HG03460 (cell line): ENCODE measurements around the gene FAM117B.
"Not testable (repeated sequence)": the region's sequence is repeated elsewhere in the genome, so short reads cannot be mapped to it uniquely, and the experiment has no call there.

Experiments
- ATAC-seq: cut with Tn5 transposase; IDR thresholded peaks from one replicate; pipeline ENCODE4 v1.9.1; 2021; ENCODE audit not compliant: unreplicated experiment

Gene FAM117B

DNA sequence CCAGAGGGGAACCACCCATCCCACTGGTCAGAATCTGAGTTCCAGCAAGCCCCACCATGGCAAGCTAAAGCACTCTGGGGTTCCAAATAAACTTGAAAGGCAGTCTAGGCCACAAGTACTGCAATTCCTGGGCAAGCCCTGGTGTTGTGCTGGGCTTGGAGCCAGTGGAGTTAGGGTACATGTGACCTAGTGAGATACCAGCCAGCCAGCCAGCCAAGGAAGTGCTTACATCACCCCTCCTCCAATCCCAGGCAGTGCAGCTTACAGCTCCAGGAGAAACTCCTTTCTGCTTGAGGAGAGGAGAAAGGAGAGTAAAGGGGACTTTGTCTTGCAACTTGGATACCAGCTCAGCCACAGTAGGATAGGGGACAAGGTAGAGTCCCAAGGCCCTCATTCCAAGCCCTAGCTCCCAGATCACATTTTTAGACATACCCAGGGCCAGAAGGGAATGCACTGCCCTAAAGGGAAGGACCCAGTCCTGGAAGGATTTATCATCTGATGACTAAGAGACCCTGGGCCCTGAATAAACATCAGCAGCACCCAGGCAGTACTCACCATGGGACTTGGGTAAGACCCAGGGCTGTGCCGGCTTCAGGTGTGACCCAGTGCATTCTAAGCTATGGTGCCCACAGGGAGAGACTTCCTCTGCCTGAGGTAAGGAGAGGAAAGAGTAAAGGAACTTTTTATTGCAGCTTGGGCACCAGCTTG, 172.8 kb downstream of the FAM117B start:
- ATAC-seq, result not testable (repeated sequence)

DNA sequence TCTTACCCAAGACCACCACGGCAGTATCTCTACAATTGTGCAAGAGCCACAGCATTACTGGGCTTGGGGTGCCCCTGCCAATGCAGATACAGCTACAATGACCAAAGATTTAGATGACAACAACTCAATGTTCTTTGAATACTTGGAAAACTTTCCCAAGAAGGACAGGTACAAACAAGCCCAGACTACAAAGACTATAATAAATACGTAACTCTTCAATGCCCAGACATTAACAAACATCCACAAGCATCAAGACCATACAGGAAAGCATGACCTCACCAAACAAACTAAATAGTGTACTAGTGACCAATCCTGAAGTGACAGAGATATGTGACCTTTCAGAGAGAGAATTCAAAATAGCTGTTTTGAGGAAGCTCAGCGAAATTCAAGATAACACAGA, 174.0 kb downstream of the FAM117B start:
- no peak for ATAC-seq

DNA sequence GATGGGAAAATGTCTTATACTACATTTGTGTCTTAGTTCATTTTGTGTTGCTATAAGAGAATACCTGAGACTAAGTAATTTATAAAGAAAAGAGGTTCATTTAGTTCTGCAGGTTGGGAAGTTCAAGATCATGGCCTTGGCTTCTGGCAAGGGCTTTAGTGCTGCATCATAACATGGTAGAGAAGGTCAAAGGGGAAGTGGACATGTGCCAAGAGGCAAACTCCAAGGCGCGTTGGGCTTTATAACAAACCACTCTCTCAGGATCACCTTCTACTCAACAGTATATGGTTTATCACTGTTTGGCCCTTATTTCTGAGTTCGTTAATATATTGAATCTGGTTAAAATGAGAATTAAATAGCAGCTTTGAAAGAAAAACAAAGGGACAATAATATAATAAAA, 178.6 kb downstream of the FAM117B start:
- no peak for ATAC-seq

DNA sequence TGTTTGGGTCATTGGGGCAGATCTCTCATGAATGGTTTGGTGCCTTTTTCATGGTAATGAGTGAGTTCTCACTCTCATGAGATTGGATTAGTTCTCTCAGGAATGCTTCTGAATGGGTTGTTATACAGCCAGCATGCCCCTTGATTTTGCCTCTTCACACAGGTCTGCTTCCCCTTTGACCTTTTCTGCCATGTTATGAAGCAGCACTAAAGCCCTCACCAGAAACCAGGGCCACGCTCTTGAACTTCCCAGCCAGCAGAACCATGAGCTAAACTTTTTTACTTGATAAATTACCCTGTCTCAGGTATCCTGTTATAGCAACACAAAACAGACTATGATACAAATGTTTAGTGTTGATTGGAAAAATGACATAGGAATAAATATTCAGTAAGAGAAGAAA, 179.5 kb downstream of the FAM117B start:
- no peak for ATAC-seq

DNA sequence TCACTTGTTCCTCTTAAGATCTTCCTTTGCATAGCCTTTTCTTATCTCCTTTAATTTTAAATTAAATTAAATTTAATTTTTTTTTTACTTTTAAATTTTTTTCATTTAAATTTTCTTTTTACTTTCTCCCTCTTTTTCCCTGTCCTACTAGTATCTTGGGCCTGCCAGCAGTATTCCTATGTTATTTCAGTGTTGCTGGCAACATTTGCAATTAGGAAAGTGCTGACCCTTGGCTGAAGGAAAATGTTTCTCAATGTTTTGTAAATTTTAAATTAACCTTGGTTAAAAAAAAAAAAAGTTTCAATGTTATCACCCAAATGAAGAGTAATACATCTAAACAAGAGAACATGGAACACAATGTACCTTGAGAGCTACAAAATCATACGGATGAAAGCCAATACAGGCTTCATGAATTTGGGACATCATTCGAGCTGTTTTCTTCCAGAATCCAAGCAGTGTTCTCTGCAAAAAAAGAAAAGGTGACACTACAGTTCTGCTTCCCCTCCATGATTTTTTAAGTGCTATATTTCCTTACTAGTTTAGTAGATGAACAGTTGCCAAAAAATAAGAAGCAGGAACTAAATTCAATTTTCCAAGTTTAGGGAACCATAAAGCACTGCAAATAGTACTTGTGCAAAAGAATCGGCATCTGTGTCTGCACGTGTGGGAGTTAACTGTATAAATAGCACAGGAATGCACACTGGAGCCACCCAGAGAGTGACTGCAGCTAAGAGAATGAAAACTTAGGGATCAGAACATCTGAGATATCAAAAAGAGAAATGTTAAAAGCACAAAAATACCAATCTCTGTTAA, 181.0 kb downstream of the FAM117B start:
- no peak for ATAC-seq

DNA sequence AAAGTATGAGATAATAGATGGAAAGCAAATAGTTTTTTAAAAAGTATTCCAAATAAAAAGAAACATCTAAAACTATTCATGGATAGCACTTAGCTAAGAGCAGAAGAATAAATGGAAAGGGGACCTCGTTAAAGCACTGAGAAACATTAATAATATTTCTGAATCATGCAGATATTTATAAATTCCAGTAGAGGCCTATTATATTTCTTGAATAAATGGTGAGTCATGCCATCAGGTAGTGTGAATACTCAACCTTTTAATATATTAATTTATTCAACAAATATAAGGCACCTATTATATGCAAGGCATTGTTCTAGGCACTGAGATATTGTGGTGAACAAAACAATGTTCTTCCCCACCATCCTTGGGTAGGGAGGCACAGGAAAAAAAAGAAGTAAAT, 183.0 kb downstream of the FAM117B start:
- ATAC-seq, result no peak

DNA sequence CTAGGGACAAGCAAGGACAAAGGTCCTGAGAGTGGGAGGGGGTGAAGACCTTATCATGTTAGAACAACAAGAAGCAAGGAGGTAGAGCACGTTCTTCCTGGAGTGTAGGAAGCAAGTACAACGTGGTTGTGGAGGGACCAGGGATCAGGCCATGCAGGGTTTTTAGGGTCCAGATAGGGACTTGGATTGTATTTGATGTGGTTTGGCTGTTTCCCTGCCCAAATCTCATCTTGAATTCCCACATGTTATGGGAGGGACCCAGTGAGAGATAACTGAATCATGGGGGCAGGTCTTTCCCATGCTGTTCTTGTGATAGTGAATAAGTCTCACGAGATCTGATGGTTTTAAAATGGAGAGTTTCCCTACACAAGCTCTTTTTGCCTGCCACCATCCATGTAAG, 183.6 kb downstream of the FAM117B start:
- no peak for ATAC-seq
